SHP77 treated with DMSO at 0.1 percent for 48 hours (cell line): ENCODE data around the gene CFAP65.

ENCODE experiments used
- DNase-seq: peaks from one replicate; lab custom pipeline; 2025; lab: John Stamatoyannopoulos, UW

Gene CFAP65

GRCh38 chr2:219041252-219041651 lies at the start of gene CFAP65:
TSS of gene CFAP65 (minus strand) at chr2:219041516. CDS start at chr2:219039048, 2,468 bp downstream.
- peak; percentile 31 for DNase-seq

- no peak for DNase-seq
Measured at GRCh38 chr2:219090436-219091299, 49.4 kb upstream of the CFAP65 start.

DNA sequence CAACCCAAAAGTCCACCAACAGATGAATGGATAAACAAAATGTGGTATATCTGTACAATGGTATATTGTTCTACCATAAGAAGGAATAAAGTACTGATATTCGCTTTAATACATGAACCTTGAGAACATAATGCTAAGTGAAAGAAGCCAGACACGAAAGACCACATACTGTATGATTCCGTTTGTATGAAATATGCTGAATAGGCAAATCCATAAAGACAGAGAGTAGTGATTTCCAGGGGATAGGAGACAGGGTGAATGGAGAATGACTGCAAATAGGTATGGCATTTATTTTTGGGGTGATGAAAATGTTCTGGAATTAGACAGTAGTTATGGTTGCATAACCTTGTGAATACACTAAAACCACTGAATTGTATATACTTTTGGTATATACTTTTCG lies 48.0 kb upstream of the CFAP65 start:
- no peak for DNase-seq

GRCh38 chr2:219087848-219088247 lies 46.5 kb upstream of the CFAP65 start:
- DNase-seq = no peak

- no peak for DNase-seq
Measured at GRCh38 chr2:219087361-219087760, 46.0 kb upstream of the CFAP65 start.

- DNase-seq = no peak
Measured at GRCh38 chr2:219086196-219086595, 44.9 kb upstream of the CFAP65 start.

DNA sequence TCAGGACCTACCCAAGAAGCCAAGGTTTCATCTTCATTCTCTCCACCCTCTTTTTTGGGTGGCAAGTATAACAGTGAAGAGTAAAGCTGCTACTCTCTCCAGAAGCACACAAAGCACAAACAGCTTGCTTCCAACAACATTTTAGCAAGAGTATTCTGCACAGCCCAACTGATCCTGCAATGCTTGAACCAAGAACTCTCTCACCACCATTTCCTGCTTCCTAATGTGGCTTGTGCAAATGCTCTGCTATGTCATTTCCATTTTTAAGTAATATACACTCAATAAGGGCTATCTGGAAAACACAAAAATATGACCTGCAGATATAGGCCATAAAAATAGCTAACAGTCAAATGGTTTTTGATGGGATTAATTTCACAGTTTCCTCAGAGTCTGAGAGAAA lies 43.5 kb upstream of the CFAP65 start:
- no peak for DNase-seq

GRCh38 chr2:219082332-219082958 lies 41.1 kb upstream of the CFAP65 start:
- DNase-seq = no peak

GRCh38 chr2:219081701-219082331 lies 40.5 kb upstream of the CFAP65 start:
- no peak for DNase-seq

- no peak for DNase-seq
Measured at GRCh38 chr2:219081096-219081495, 39.8 kb upstream of the CFAP65 start.

GRCh38 chr2:219079417-219079816 lies 38.1 kb upstream of the CFAP65 start:
- DNase-seq = no peak

GRCh38 chr2:219078951-219079350 lies 37.6 kb upstream of the CFAP65 start:
- no peak for DNase-seq

DNA sequence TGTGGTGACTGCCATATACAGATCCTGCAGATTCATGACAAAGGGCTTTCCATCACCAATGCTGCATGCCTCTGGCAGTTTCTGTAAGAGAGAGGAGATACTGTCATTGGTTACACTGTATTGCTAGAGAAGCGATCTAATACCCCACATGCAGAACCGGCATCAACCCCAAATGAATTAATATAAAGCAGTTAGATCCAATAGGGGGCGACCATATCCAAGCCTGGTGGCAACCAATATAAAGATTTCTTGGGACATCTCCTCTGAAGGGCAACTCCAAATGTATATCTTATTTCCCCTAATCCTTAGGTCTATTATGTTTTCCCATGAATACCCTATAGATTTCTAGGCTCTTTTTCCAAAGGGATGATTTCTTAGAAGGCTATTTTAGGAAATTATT lies 36.8 kb upstream of the CFAP65 start:
- DNase-seq = no peak

GRCh38 chr2:219076253-219076652 lies 34.9 kb upstream of the CFAP65 start:
- DNase-seq = no peak

DNA sequence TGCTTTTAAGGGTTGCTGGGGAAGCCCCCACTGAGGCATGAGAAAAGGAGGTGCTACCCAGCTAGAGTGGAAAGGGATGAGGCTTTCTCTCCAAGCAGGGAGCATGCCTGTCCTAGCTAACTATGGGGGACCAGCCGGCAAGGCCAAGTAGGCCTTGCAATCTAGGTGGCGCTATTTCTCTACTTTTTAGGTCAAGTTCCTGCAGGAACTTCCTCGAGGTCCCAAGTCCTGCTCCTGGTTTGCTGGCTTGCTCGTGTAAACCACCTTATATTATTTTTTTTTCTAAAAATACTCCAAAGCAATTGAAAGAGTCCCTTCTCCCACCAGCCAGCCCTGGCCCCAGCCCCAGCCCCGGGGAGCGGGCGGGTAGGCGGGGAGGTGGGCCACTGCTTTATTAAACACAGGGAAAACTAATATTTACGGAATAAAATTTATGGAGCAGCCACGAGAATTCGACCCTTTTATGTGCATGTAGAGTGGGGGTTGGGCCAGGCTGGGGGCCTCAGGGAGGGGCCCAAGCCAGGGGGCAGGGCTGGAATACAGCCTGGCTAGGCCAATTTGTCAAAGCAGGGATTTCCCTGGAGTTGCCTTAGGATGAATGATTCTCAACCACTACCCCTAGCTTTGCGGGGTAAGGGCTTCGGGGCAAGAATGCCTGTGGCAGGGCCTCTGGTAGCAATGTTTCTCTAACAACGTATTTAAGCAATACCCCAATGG lies 32.3 kb upstream of the CFAP65 start:
- peak; percentile 26 for DNase-seq

GRCh38 chr2:219072741-219073250 lies 31.5 kb upstream of the CFAP65 start:
- DNase-seq = no peak

GRCh38 chr2:219071131-219071816 lies 30.0 kb upstream of the CFAP65 start:
- no peak for DNase-seq

- DNase-seq = no peak
Measured at GRCh38 chr2:219065484-219065883, 24.2 kb upstream of the CFAP65 start.

DNA sequence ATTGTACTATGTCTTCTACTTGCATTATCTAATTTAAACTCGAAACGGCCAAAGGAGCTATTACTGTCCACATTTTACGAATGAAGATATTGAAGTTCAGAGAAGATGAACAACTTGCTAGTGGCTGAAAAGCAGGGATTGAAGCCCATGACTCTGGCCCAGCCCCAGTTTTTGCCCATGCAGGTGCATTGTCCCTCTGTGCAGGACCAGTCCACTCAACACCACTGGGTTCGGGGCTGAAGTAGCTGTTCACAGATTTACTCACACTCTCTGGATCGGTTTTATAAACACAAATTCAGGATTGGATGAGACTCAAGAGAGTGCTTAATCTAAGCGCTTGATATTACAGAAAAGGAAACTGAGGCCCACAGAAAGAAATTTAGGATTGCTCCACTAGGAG lies 20.8 kb upstream of the CFAP65 start:
- DNase-seq = no peak

GRCh38 chr2:219060821-219061791 lies 19.8 kb upstream of the CFAP65 start, which contains the start of gene IHH:
TSS of gene IHH (minus strand) at chr2:219060921. CDS start at chr2:219060467, 454 bp downstream.
- no peak for DNase-seq
